Adipose tissue (tissue), 3 donors: ENCODE measurements around the gene COL4A1. TPM values are rescaled to one million over a fixed set of nuclear protein-coding genes. Genes with fewer than 3 reads are reported as not detected.

Experiments
- H3K27ac ChIP-seq: one replicate; pipeline ENCODE4 v1.5.1; 2013; ENCODE audit warnings: low read depth, low read length
- WGBS, 3 donors: extraction: QIAGEN DNeasy Blood & Tissue Kit; methylation state at CpG; one replicate each; pipeline ENCODE4 v1.1.7; 2013; 5-methylcytosine and 5-hydroxymethylcytosine counted together
- polyA plus RNA-seq, 3 donors: library from polyadenylated mRNA; stranded (reverse); fragments of 200-250 nt; gene quantifications; one replicate each; pipeline ENCODE4 v1.2.3, GENCODE V29; 2013
- donor health status: healthy with polysubstance abuse.
- donor health status: Bipolar disorder and iron deficiency.
- donor health status: healthy.

Gene COL4A1
- polyA plus RNA-seq = 100 to 1,000 TPM; 103 to 773 (median 225) TPM

- peak within 1 kb of the TSS; percentile 86 for H3K27ac ChIP-seq
- WGBS, 3 donors = 1 to 2% (median 1%) methylated on average over 65 to 91 of the region's 96 CpGs
These were observed at the start of gene COL4A1, which contains the start of gene COL4A2 for GRCh38 chr13:110306960-110307766. COL4A1 (minus strand) TSS chr13:110307157; CDS start chr13:110307027, 130 bp downstream. COL4A2 (plus strand) TSS chr13:110307284; CDS start chr13:110307904, 620 bp downstream.

GRCh38 chr13:110356362-110356761 lies 49.4 kb upstream of the COL4A1 start:
- WGBS, 3 donors = 74 to 80% (median 77%) methylated on average over 12 of the region's 12 CpGs
- H3K27ac ChIP-seq = no peak overlapping the region

- WGBS, 3 donors = 78 to 83% (median 82%) methylated on average over 5 of the region's 5 CpGs
- no peak overlapping the region for H3K27ac ChIP-seq
These were observed 47.9 kb upstream of the COL4A1 start for GRCh38 chr13:110354715-110355473.

- H3K27ac ChIP-seq = no peak overlapping the region
- 74 to 86% (median 85%) methylated on average over 6 of the region's 6 CpGs for WGBS, 3 donors
These were observed 47.2 kb upstream of the COL4A1 start for GRCh38 chr13:110354123-110354627.

- WGBS, 3 donors = 90 to 93% (median 91%) methylated on average over 13 of the region's 13 CpGs
- no peak overlapping the region for H3K27ac ChIP-seq
These were observed 46.5 kb upstream of the COL4A1 start for GRCh38 chr13:110353339-110353977.

GRCh38 chr13:110352735-110353134 lies 45.8 kb upstream of the COL4A1 start:
- H3K27ac ChIP-seq = no peak overlapping the region
- 66 to 88% (median 86%) methylated on average over 8 of the region's 8 CpGs for WGBS, 3 donors

- 87 to 92% (median 87%) methylated on average over 6 of the region's 6 CpGs for WGBS, 3 donors
These were observed 44.9 kb upstream of the COL4A1 start for GRCh38 chr13:110351636-110352420.

GRCh38 chr13:110350509-110350908 lies 43.6 kb upstream of the COL4A1 start:
- no peak overlapping the region for H3K27ac ChIP-seq

More at GRCh38 chr13:110351636-110352420, 44.9 kb upstream of the COL4A1 start:
- H3K27ac ChIP-seq = no peak overlapping the region

GRCh38 chr13:110350049-110350448 lies 43.1 kb upstream of the COL4A1 start:
- 84 to 92% (median 92%) methylated on average over 1 of the region's 1 CpG for WGBS, 3 donors
- no peak overlapping the region for H3K27ac ChIP-seq

More at GRCh38 chr13:110350509-110350908, 43.6 kb upstream of the COL4A1 start:
- 72 to 94% (median 92%) methylated on average over 3 of the region's 3 CpGs for WGBS, 3 donors

GRCh38 chr13:110349239-110349638 lies 42.3 kb upstream of the COL4A1 start:
- no peak overlapping the region for H3K27ac ChIP-seq
- WGBS, 3 donors = 72 to 84% (median 73%) methylated on average over 5 of the region's 5 CpGs

- H3K27ac ChIP-seq = no peak overlapping the region
- 43 to 72% (median 56%) methylated on average over 8 of the region's 8 CpGs for WGBS, 3 donors
These were observed 41.5 kb upstream of the COL4A1 start for GRCh38 chr13:110348309-110349105.

- no peak overlapping the region for H3K27ac ChIP-seq
- WGBS, 3 donors = 61 to 69% (median 66%) methylated on average over 18 of the region's 18 CpGs
These were observed 40.8 kb upstream of the COL4A1 start for GRCh38 chr13:110347535-110348308.

- WGBS, 3 donors = 85 to 91% (median 90%) methylated on average over 3 of the region's 3 CpGs
- H3K27ac ChIP-seq = no peak overlapping the region
These were observed 40.1 kb upstream of the COL4A1 start for GRCh38 chr13:110347088-110347487.

GRCh38 chr13:110346661-110347067 lies 39.7 kb upstream of the COL4A1 start:
- H3K27ac ChIP-seq = no peak overlapping the region
- 88 to 91% (median 91%) methylated on average over 17 of the region's 17 CpGs for WGBS, 3 donors

- 84 to 91% (median 89%) methylated on average over 4 of the region's 4 CpGs for WGBS, 3 donors
- no peak overlapping the region for H3K27ac ChIP-seq
These were observed 38.7 kb upstream of the COL4A1 start for GRCh38 chr13:110345701-110346100.

- WGBS, 3 donors = 88 to 94% (median 92%) methylated on average over 7 of the region's 7 CpGs
- H3K27ac ChIP-seq = no peak overlapping the region
These were observed 38.3 kb upstream of the COL4A1 start for GRCh38 chr13:110345266-110345665.
